T-cell (primary cell): ENCODE results near the gene TJP3. TPM values are rescaled to one million over a fixed set of nuclear protein-coding genes. Genes with fewer than 3 reads are reported as not detected.
A peak's percentile ranks its signal among the peaks of the same experiment; 100 is the strongest.

Source experiments
- ATAC-seq, 4 experiments: fragments of 200-7000 bp in 3 of 4; fragments of 150-1000 bp in 1 of 4; cut with Tn5 transposase; replicated peaks in 1 of 4; 1 replicate in 3 of 4; 2 replicates in 1 of 4; pipeline ENCODE4 v1.10.0; 2021; ENCODE audit warnings: moderate library complexity in 3 of 4, mild to moderate bottlenecking in 2 of 4, moderate number of reproducible peaks in 1 of 4
- CTCF ChIA-PET, 2 donors: fragments of 300-600 bp; sonication (Branson Sonifier 250); formaldehyde crosslinking; loops; one replicate each; lab custom pipeline; 2022; ENCODE audit warnings: antibody characterized with exemption in 2 of 2; lab: Charles Lee
- POLR2A ChIA-PET, 2 donors: fragments of 300-600 bp; sonication (Branson Sonifier 250); formaldehyde crosslinking; loops; one replicate each; lab custom pipeline; 2022; ENCODE audit warnings: antibody characterized with exemption in 2 of 2; lab: Charles Lee
- DNase-seq, 35 experiments: peaks; one replicate each; pipeline versions ENCODE4 v3.0.0 to v3.0.0-alpha.2; 2013 to 2023
- H3K27ac ChIP-seq: one replicate; pipeline ENCODE4 v1.5.1; 2013; ENCODE audit warnings: low read length
- H3K27me3 ChIP-seq, 2 experiments: replicated peaks in 1 of 2; 1 replicate in 1 of 2; 2 replicates in 1 of 2; pipeline versions ENCODE4 v1.6.1 to v1.7.0; 2013; ENCODE audit warnings: low read length in 1 of 2, mixed read lengths in 1 of 2; ENCODE audit not compliant: control insufficient read depth in 2 of 2, insufficient read depth in 2 of 2; ENCODE audit errors: extremely low read depth in 1 of 2
- H3K36me3 ChIP-seq, 2 donors: 1 replicate in 1 of 2; 2 replicates in 1 of 2; pipeline versions ENCODE4 v1.6.1 to v1.7.0; 2013; ENCODE audit warnings: low read length in 1 of 2; ENCODE audit not compliant: control insufficient read depth in 2 of 2, insufficient read depth in 1 of 2; ENCODE audit errors: extremely low read depth in 1 of 2
- H3K4me1 ChIP-seq, 2 experiments: 1 replicate in 1 of 2; 2 replicates in 1 of 2; pipeline versions ENCODE4 v1.6.1 to v1.7.0; 2013; ENCODE audit warnings: low read length in 2 of 2, mixed read lengths in 1 of 2; ENCODE audit not compliant: insufficient read depth in 2 of 2, control insufficient read depth in 1 of 2; ENCODE audit errors: extremely low read depth in 1 of 2
- H3K4me3 ChIP-seq, 2 donors: 1 replicate in 1 of 2; 2 replicates in 1 of 2; pipeline versions ENCODE4 v1.5.1 to v1.7.0; 2013; ENCODE audit warnings: mild to moderate bottlenecking in 2 of 2, low read length in 1 of 2, moderate library complexity in 1 of 2; ENCODE audit not compliant: control insufficient read depth in 1 of 2; ENCODE audit errors: extremely low read depth in 1 of 2
- H3K9me3 ChIP-seq: 2 replicates; pipeline ENCODE4 v1.7.0; 2013
- H3K27ac Mint-ChIP-seq, 2 donors: one replicate each; pipeline ENCODE4 v1.8.0; 2020 to 2021; ENCODE audit warnings: mild to moderate bottlenecking in 2 of 2, mixed read lengths in 2 of 2
- H3K27me3 Mint-ChIP-seq, 2 donors: one replicate each; pipeline ENCODE4 v1.8.0; 2021 to 2022; ENCODE audit warnings: mixed read lengths in 2 of 2
- H3K36me3 Mint-ChIP-seq: one replicate; pipeline ENCODE4 v1.8.0; 2021; ENCODE audit warnings: mixed read lengths
- H3K4me1 Mint-ChIP-seq, 3 donors: one replicate each; pipeline ENCODE4 v1.8.0; 2020 to 2022; ENCODE audit warnings: mixed read lengths in 3 of 3, mild to moderate bottlenecking in 1 of 3
- H3K4me3 Mint-ChIP-seq, 3 donors: one replicate each; pipeline ENCODE4 v1.8.0; 2020 to 2022; ENCODE audit warnings: mild to moderate bottlenecking in 3 of 3, mixed read lengths in 3 of 3, moderate library complexity in 3 of 3
- H3K9me3 Mint-ChIP-seq, 3 donors: one replicate each; pipeline ENCODE4 v1.8.0; 2020 to 2022; ENCODE audit warnings: mixed read lengths in 3 of 3
- WGBS: methylation state at CpG from one replicate; pipeline ENCODE4 v1.1.5; 2013; ENCODE audit warnings: missing lambda C conversion rate; ENCODE audit not compliant: insufficient coverage; 5-methylcytosine and 5-hydroxymethylcytosine counted together
- total RNA-seq, 35 experiments: library from RNA in 6 of 35; stranded (reverse) in 6 of 35; fragments of 120-200 nt in 1 of 35; gene quantifications; one replicate each; pipeline versions ENCODE4 v1.2.1 to v1.2.4 and lab custom pipeline; 2013 to 2026

Gene TJP3
- total RNA-seq, 5 donors from 2014 or later (not counting 1 experiment from before 2014, with no cell fraction given), result 12.6 to 28.9 (median 19.4) TPM

GRCh38 chr19:3790941-3791340 is 82.8 kb downstream of the TJP3 start:
- H3K9me3 ChIP-seq, result no peaks in the 10 kb centered on the region
- peaks cover 0 to 3% of the 10 kb centered on the region in 2 donors for H3K36me3 ChIP-seq
- no peaks in the 10 kb centered on the region for H3K27me3 ChIP-seq
- H3K9me3 Mint-ChIP-seq, result peaks cover 0 to 6% (median 0%) of the 10 kb centered on the region in 3 donors
- H3K27me3 Mint-ChIP-seq, result no peaks in the 10 kb centered on the region
- ChIA-PET POLR2A (no interaction called here), CTCF (no interaction called here)
- H3K27ac ChIP-seq, result no peak overlapping the region
- no peak overlapping the region for H3K27ac Mint-ChIP-seq
- peaks cover 3 to 37% of the 10 kb centered on the region in 2 experiments for H3K4me1 ChIP-seq
- ATAC-seq, result no peak
- H3K4me3 ChIP-seq, result no peak overlapping the region
- peaks cover 5 to 19% (median 9%) of the 10 kb centered on the region in 3 donors for H3K4me1 Mint-ChIP-seq
- H3K4me3 Mint-ChIP-seq, result no peak overlapping the region
- 84% methylated on average over 5 of the region's 7 CpGs for WGBS
- H3K36me3 Mint-ChIP-seq, result peaks cover 2% of the 10 kb centered on the region
- DNase-seq, result no peak

- DNase-seq (no peak), ATAC-seq (no peak)
- no peaks in the 10 kb centered on the region for H3K9me3 ChIP-seq
- Mint-ChIP-seq H3K9me3 (peaks cover 3 to 15% (median 7%) of the 10 kb centered on the region in 3 donors), H3K27ac (no peak overlapping the region), H3K4me3 (no peak overlapping the region), H3K4me1 (peaks cover 5 to 17% (median 9%) of the 10 kb centered on the region in 3 donors), H3K27me3 (no peaks in the 10 kb centered on the region), H3K36me3 (peaks cover 7% of the 10 kb centered on the region)
- peaks cover 0 to 30% of the 10 kb centered on the region in 2 experiments for H3K4me1 ChIP-seq
- POLR2A ChIA-PET, result no interaction called here
- CTCF ChIA-PET, result no interaction called here
- WGBS, result no CpG with 5 or more reads among the region's 3 CpGs
- H3K27ac ChIP-seq, result no peak overlapping the region
- H3K27me3 ChIP-seq, result no peaks in the 10 kb centered on the region
- no peak overlapping the region for H3K4me3 ChIP-seq
- H3K36me3 ChIP-seq, result peaks cover 0 to 3% of the 10 kb centered on the region in 2 donors
These were observed 83.9 kb downstream of the TJP3 start for GRCh38 chr19:3792114-3792513.

GRCh38 chr19:3793799-3794198 is 85.6 kb downstream of the TJP3 start:
- Histone ChIP-seq H3K27me3 (no peaks in the 10 kb centered on the region), H3K4me1 (peaks cover 6 to 38% of the 10 kb centered on the region in 2 experiments), H3K9me3 (no peaks in the 10 kb centered on the region), H3K36me3 (peaks cover 0 to 3% of the 10 kb centered on the region in 2 donors), H3K27ac (no peak overlapping the region), H3K4me3 (no peak overlapping the region)
- peaks cover 3 to 15% (median 7%) of the 10 kb centered on the region in 3 donors for H3K9me3 Mint-ChIP-seq
- no peak overlapping the region for H3K27ac Mint-ChIP-seq
- peaks cover 13 to 21% (median 13%) of the 10 kb centered on the region in 3 donors for H3K4me1 Mint-ChIP-seq
- peak overlapping the region in 1 of 3 donors; percentile 4 for H3K4me3 Mint-ChIP-seq
- no peak for DNase-seq
- CTCF ChIA-PET, result no interaction called here
- no peaks in the 10 kb centered on the region for H3K27me3 Mint-ChIP-seq
- H3K36me3 Mint-ChIP-seq, result peaks cover 7% of the 10 kb centered on the region
- WGBS, result 92% methylated on average over 3 of the region's 3 CpGs
- no peak for ATAC-seq
- POLR2A ChIA-PET, result no interaction called here

- H3K27me3 Mint-ChIP-seq, result no peaks in the 10 kb centered on the region
- peaks cover 7% of the 10 kb centered on the region for H3K36me3 Mint-ChIP-seq
- Histone ChIP-seq H3K9me3 (no peaks in the 10 kb centered on the region), H3K27me3 (peaks cover 0 to 4% of the 10 kb centered on the region in 2 experiments), H3K4me3 (no peak overlapping the region), H3K27ac (no peak overlapping the region), H3K4me1 (peaks cover 21 to 41% of the 10 kb centered on the region in 2 experiments), H3K36me3 (peaks cover 0 to 3% of the 10 kb centered on the region in 2 donors)
- H3K9me3 Mint-ChIP-seq, result peaks cover 3 to 10% (median 7%) of the 10 kb centered on the region in 3 donors
- no peak for DNase-seq
- peaks cover 19 to 25% (median 23%) of the 10 kb centered on the region in 3 donors for H3K4me1 Mint-ChIP-seq
- WGBS, result no CpG with 5 or more reads among the region's 2 CpGs
- no peak for ATAC-seq
- ChIA-PET POLR2A (interaction anchor here (0.6 to 0.9 kb wide), 3 partner anchors 33 to 827 kb away, joined by 3 to 9 read pairs (median 7); no protein-coding TSS in a partner anchor), CTCF (no interaction called here)
- H3K4me3 Mint-ChIP-seq, result no peak overlapping the region
- H3K27ac Mint-ChIP-seq, result peak overlapping the region in 1 of 2 donors; percentile 64
These were observed 88.2 kb downstream of the TJP3 start for GRCh38 chr19:3796358-3796757.

- Histone ChIP-seq H3K4me1 (peaks cover 26 to 52% of the 10 kb centered on the region in 2 experiments), H3K27ac (peak overlapping the region; percentile 37), H3K9me3 (no peaks in the 10 kb centered on the region), H3K4me3 (no peak overlapping the region), H3K27me3 (peaks cover 0 to 4% of the 10 kb centered on the region in 2 experiments), H3K36me3 (peaks cover 0 to 3% of the 10 kb centered on the region in 2 donors)
- POLR2A ChIA-PET, result interaction anchor here (0.6 to 1.0 kb wide), 3 partner anchors 35 to 1895 kb away, joined by 3 to 8 read pairs (median 4); partner anchors contain the start of gene MRPL54 (in 1 of the 2)
- Mint-ChIP-seq H3K9me3 (peaks cover 3 to 10% (median 7%) of the 10 kb centered on the region in 3 donors), H3K4me1 (peaks cover 22 to 31% (median 28%) of the 10 kb centered on the region in 3 donors), H3K27me3 (no peaks in the 10 kb centered on the region), H3K36me3 (peaks cover 5% of the 10 kb centered on the region), H3K27ac (peak overlapping the region; percentile 57 to 83), H3K4me3 (peak overlapping the region in 2 of 3 donors; percentile 5 to 54)
- DNase-seq, result peak in 25 of 35 experiments; percentile 21 to 72 (median 38)
- ATAC-seq, result peak; percentile 67 to 87 (median 75)
- CTCF ChIA-PET, result interaction anchor here in 1 of 2 donors (1.6 kb wide), 1 partner anchor 35 kb away, joined by 6 read pairs; the partner anchor contains the start of gene MRPL54
- 0% methylated on average over 2 of the region's 6 CpGs for WGBS
These were observed 90.0 kb downstream of the TJP3 start for GRCh38 chr19:3798137-3798536.
